Measurements from ENCODE around the gene GPR101. TPM values are rescaled to one million over a fixed set of nuclear protein-coding genes. Genes with fewer than 3 reads are reported as not detected.

GPR101 gene
- total RNA-seq, 1 donor from 2014 or later = not detected

DNA sequence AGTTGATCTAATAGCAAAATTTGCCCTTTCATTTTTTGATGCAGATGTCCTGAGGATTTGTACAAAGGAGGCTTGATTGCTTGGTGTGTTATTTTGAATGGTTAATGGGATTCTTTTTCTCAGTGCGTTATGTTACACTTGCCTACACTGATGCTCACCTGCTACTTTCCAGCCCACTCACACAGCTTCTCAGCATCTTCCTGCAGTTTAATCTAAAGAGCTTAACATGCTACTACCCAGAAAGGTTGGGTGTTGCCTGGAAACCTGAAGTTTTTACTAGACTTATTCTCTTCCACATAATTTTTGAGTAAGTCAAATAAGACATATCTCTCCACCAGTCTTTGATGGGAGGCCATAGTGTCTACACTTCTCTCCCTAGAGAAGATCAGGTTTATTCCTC, 9.9 kb upstream of the GPR101 start:
- no peak for TF ChIP-seq CTCF (IDR thresholded peaks at IDR 0.05)
- intact Hi-C loops (cut with DNase I) = no loop called here
- H3K36me3 ChIP-seq = no peaks in the 10 kb centered on the region

GRCh38 chrX:137041329-137041728, 7.5 kb upstream of the GPR101 start:
- Histone ChIP-seq H3K4me3 (no peak overlapping the region), H3K27me3 (no peaks in the 10 kb centered on the region), H3K27ac (no peak overlapping the region), H3K36me3 (no peaks in the 10 kb centered on the region), H3K4me1 (no peaks in the 10 kb centered on the region), H3K9me3 (no peaks in the 10 kb centered on the region)
- intact Hi-C loops (cut with DNase I) = no loop called here
- TF ChIP-seq CTCF (IDR thresholded peaks at IDR 0.05) = no peak
- no peak for DNase-seq (ENCODE audit: low spot score in 2 of 2)

More for the DNA sequence above, 9.9 kb upstream of the GPR101 start:
- H3K27me3 ChIP-seq = no peaks in the 10 kb centered on the region
- no peak for DNase-seq (ENCODE audit: low spot score in 2 of 2)
- no peak overlapping the region for H3K27ac ChIP-seq
- no peak overlapping the region for H3K4me3 ChIP-seq
- H3K4me1 ChIP-seq = no peaks in the 10 kb centered on the region
- no peaks in the 10 kb centered on the region for H3K9me3 ChIP-seq

- Histone ChIP-seq H3K36me3 (no peaks in the 10 kb centered on the region), H3K4me1 (no peaks in the 10 kb centered on the region), H3K4me3 (no peak overlapping the region), H3K27ac (no peak overlapping the region), H3K27me3 (no peaks in the 10 kb centered on the region), H3K9me3 (no peaks in the 10 kb centered on the region)
- intact Hi-C loops (cut with DNase I) = no loop called here
- no peak for TF ChIP-seq CTCF (IDR thresholded peaks at IDR 0.05)
- no peak for DNase-seq (ENCODE audit: low spot score in 2 of 2)
Measured at GRCh38 chrX:137040113-137040794, 6.5 kb upstream of the GPR101 start.

DNA sequence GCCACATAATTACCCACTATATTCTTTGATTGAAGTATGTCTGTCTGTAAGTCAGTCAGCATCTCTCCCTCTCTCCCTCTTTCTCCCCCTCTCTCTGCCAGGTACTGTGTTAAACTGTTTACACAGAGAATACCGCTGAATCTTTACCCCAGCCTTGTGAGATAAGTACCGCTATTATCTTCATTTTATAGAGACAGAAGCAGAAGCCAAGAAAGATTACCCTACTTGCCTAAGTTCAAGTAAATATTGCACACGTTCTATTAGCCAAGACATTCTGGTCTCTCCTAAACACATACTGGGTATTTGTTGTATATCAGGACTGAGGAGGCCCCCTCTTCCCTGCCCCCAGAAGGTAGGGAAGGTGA, 695 bp upstream of the GPR101 start:
- intact Hi-C loops (cut with DNase I) = no loop called here
- no peak for TF ChIP-seq CTCF (IDR thresholded peaks at IDR 0.05)

GRCh38 chrX:137032841-137033773, 688 bp downstream of the GPR101 start:
- Histone ChIP-seq H3K4me3 (peak overlapping the region in 1 of 2 donors; percentile 22), H3K4me1 (no peaks in the 10 kb centered on the region), H3K36me3 (no peaks in the 10 kb centered on the region), H3K9me3 (no peaks in the 10 kb centered on the region), H3K27me3 (no peaks in the 10 kb centered on the region), H3K27ac (no peak overlapping the region)
- DNase-seq (ENCODE audit: low spot score in 2 of 2) = no peak
- intact Hi-C loops (cut with DNase I) = no loop called here
- no peak for TF ChIP-seq CTCF (IDR thresholded peaks at IDR 0.05)

More for the DNA sequence above, 695 bp upstream of the GPR101 start:
- Histone ChIP-seq H3K4me1 (no peaks in the 10 kb centered on the region), H3K9me3 (no peaks in the 10 kb centered on the region), H3K36me3 (no peaks in the 10 kb centered on the region), H3K27me3 (no peaks in the 10 kb centered on the region), H3K27ac (no peak overlapping the region), H3K4me3 (no peak overlapping the region)
- DNase-seq (ENCODE audit: low spot score in 2 of 2) = no peak
